ENCODE measurements around the gene ACSL6. TPM values are rescaled to one million over a fixed set of nuclear protein-coding genes. Genes with fewer than 3 reads are reported as not detected.

ACSL6 gene
- total RNA-seq, 1 experiment from 2014 or later = not detected

DNA sequence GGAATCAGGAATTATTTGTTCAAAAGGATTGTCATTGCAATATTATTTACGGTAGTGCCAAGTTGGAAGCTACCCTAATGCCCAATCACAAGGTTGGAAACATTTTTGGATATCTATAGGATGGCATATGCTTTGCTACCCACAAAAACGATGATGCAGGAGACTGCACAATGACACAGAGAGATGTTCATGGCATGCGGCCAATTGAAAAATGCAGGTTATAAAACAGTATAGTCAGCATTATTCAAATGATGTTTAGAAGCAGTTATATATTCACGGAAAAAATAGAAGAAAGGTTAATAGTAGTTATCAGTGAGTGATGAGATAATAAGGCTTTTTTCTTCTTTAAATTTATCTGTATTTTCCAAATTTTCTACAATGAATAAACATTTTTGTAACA is 5.9 kb upstream of the ACSL6 start:
- DNase-seq (ENCODE audit: low read depth) = no peak

DNA sequence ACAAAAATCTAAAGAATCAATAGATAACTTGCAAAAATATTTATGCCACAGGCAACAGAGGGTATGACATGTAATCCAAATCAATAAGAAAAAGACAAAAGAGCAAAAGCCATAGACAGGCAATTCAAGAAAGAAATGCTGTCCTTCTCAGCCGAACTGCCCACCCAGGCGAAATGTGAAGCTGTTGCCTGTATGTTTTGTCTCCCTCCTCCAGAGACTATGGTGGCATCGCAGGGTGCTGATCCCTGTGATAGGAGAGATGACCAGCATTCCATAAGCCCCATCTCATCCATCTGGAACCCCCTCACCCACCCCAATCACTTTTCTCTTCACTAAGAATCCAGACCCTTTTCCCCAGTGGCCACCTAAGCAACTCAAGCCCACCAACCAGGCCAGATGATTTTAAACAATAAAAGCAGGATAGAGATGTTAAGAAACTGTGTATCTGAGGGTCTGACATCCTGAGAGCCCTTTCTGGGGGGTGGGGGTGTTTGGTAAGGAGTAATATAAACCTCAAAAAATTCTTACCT is 5.3 kb upstream of the ACSL6 start:
- DNase-seq (ENCODE audit: low read depth) = no peak

DNA sequence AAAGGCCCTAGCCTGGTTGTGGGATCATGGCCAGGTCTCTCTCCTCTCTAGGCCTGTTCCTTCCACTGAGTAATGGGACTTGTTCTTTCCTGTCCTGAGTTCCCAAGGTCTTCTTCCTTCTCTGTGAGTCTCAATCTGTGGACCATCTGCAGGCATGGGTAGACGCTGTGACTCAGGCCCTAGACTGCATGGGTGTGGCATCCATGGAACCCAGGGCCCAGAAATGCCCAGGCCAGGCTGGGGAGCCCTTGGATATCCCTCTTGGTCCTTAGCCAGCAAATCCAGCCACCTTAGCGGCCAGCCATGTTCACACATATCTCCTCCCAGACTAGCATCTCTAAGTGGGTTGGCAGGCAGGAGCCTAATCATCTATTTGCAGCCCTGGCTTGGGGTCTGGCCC is 2.3 kb upstream of the ACSL6 start:
- no peak for DNase-seq (ENCODE audit: low read depth)

DNA sequence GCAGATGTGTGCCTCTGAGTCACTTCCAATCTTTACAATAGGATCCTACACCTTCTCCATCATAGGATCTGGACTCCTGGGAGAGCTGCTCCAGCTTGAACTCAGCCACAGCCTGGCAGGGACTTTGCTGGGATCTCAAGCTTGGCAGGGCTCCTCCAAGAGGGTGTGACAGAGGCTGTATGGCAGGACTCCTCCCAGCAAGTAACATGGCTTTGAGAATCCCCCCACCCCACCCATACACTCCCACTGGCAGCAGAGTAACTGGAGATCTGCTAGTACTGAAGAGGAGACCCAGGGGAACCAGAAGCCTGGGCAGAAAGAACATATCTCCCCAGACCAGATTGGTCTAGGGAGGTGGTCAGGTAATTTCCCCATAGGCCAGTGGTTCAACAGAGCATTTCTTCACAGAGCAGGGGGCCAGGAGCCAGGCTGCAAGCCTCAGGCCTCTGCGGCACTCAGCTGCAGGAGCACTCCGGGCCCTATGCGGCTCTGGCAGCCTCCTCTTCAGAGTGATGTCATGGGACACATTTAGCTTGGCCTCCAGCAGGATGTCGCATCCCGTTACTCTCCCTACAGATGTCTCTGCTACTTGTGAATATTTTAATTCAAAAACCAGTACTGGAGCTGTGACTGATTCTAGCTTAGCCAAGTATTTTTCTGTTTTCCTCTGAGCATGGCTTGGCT is 1.7 kb upstream of the ACSL6 start:
- no peak for DNase-seq (ENCODE audit: low read depth)

DNA sequence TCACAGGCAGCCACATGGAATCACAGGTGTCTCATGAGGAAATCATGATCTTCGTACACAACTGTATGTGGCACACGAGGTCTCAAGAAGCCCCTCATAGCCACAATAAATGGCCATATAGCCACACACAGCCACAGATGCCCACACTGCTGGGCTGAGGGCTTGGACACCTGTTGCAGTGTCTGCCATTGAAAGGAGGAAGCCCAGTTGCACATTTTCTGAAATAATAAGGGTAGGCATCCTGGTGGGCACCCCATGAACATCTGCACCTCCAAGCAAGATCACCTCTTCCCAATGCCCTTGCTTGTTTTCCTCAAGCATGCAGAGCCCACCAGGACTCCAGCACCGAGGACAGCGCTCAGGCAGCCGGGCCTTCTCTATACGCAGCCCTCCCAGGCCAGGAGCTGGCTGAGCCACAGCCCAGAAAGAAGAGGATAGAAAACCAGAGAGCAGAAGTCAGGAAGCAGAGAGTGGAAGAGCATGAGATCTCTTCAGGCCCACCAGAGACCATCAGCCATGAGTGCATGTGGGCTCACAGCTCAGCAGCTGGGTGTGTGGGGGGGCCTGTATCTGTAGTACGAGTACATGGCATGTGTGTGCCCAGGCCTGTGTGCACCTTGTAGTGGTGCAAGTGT is 1.0 kb upstream of the ACSL6 start:
- DNase-seq (ENCODE audit: low read depth) = peak; percentile 37

DNA sequence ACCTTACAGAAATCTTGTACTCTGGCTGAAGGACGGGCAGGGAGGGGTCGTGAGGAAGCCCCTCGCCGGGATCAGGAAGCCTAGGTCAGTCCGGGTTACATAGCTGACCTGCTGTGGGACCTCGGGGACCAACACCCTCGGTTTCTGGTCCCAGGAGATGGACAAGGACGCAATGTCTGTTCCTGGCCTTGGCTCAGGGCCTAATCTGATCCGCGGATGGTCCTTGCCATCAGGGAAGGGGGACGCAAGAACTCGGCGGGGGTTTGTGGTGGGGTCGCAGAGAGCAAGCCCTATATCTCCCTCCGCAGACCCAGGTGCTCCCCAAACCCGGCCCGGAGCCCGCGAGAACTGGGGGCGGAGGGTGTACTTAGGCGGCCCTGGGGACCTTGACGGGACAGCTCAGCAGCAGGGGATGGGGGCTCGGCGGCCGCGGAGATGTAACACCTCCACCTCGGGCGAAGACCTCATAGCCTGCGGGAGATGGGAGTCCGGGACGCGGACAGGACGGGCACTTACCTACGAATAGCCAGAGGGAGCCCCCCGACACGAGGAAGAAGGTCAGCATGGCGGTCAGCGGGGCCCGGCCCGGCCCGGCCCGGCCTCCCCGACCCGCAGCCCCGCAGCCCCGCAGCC is 353 bp downstream of the ACSL6 start:
- no peak for DNase-seq (ENCODE audit: low read depth)

DNA sequence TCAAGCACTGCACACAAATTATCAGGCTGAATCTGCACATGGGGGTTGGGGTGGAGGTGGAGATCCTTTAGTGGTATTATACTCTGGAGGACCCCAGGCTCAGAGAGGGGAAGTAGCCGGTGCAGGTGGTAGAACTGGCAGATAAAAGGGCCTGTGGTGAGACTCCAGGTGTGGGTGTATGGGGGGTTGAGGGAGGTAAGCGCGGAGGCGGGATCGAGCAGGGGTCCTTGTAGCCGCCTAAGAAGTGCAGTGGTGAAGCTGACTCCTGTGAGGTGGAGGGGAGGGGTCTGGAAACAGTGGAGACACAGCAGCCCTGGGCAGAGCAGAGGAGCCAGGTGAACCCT is 841 bp downstream of the ACSL6 start:
- DNase-seq (ENCODE audit: low read depth) = no peak

DNA sequence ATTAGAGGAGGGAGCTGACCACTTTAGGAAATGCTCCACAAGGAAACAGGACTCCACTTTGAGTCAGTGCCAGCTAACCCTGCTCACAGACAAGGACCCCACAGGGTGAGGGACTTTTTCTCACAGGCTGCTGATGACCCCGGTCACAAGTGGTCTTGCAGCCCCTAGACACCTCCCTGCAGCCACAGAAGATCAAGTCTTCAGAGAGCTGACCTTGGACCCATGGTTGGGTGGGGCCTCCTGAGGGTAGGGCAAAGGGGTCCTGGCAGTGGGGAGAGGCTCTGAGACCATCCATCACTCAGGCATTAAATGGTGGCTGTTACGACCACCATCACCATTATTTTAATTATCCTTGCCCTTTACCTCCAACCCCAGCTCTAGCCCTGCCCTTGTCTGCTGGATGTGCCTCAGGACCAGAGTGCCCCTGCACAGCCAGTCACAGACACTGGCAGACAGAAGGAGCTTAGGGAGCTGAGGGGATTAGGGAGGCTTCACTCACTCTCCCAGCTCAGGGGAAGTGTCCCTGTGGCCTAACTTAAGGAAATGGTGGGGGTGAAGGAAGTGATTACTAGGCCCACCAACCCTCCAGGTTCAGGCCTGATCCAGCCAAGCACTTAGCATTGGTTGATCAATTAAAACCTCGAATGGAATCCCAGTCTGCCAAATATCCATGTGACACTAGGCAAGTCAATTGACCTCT is 1.6 kb downstream of the ACSL6 start:
- DNase-seq (ENCODE audit: low read depth) = no peak

DNA sequence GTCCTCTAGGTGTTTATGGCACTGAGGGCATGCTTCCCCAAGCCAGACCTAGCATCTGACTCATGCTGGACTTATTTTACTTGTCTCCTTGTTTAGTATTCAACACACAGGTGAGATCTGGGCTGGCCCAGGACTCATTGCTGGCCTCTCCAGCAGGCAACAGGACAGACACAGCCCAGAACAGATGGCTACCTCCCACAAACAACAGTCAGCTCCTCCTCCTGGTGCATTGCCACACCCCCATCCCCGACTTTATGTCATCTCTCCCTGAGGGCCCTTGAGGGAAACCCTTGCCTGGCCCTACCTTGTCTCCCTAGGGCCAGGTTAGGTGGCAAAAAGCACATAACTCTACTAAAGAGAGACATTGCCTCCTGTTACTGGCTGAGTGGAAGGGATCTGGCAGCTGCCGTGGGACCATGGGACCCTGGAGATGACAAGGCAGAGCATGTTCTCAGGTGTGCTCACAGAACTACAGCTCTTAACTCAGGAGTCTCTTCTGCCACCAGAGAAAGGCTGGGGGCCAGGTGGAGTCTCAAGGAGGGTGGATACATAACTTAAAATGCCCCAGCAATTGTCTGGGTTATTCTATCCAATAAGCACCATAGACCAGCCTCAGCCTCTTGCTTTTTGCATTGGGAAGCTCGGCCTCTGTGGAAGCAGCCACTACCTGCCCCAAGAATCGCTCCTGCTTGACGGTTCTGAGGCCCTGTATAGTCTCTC is 2.3 kb downstream of the ACSL6 start:
- DNase-seq (ENCODE audit: low read depth) = peak; percentile 12

DNA sequence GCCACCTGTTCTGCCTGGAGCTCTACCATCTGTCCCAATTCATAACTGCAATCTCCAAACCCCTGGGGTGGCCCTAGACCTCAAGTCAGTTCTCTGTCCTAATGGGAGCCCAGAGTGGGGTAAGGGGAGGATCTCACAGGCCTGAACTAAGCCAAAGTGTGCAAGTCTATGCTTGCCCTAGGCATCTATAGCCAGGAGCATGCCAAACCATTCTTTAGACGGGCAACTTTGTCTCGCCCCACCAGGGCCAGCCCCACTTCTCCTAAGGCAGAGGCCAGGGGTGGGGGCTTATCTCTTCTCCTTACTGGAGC is 3.3 kb downstream of the ACSL6 start:
- DNase-seq (ENCODE audit: low read depth) = no peak

DNA sequence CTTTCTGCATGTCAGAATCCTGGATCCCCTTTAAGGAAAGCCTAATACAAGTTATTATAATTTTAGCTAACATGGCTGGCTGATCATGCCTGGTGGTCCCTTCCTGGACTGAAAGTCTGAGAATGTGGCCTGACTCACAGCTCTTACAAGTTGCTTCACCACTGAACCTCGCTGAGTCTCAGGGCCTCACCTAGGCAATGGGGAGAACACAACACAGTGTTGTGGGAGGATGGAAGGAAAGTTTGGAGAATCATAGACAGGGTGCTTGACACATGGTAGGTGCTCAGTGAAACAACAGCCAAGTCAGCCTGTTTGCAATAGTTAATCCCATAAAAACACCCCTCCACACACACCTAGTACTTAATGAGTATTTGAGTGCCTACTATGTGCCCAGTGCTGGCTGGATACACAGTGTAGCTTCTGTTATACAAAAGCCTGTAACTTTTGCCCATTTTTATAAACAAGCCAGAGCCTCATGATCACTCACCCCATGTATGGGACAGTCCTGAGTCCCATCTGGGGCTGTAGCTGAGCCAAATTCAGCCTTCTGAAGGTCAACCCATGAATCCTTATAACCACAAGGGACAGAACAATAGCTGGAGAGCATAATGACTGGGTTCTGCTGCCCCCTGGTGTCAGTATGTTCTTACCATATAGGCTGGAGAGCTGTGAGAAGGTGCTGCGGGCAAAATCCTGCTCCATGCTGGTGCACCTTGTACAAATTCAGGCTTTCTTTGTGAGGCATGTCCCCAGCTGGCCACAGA is 3.9 kb downstream of the ACSL6 start:
- peak; percentile 74 for DNase-seq (ENCODE audit: low read depth)

DNA sequence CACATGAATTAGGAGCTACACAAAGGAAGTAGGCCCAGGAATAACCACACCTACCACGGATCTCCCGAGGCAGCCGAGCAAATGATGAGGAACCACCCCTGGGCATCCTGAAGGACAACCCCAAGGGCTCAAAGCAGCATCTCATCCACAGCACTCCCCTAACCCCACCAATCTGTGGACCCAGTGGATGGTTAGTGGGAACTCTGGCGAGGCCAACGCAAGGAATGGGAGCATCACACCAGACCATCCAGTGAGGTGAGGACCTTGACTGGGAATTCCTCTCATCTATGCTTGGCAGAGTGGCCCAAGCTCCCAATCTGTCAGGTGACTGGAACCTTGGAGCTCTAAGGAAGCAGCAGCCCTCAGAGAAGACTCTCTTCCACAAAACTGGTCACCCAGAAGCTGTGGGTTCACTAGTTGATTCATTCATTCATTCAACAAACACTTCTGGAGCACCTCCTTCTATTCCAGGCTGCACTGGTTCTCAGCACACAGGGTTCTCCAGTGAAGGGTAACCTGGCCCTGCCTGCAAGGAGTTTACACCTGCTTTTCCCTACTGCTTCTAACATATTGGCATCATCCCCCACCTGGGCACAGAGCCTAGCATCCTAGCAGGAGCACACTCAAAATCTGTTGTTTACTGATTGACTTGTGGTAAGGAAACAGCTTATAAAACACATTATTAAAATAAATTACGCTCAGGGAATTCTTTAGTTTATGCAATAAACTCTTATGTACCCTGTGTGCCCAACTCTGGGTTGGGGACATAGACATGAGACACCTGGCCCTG is 4.9 kb downstream of the ACSL6 start:
- no peak for DNase-seq (ENCODE audit: low read depth)

DNA sequence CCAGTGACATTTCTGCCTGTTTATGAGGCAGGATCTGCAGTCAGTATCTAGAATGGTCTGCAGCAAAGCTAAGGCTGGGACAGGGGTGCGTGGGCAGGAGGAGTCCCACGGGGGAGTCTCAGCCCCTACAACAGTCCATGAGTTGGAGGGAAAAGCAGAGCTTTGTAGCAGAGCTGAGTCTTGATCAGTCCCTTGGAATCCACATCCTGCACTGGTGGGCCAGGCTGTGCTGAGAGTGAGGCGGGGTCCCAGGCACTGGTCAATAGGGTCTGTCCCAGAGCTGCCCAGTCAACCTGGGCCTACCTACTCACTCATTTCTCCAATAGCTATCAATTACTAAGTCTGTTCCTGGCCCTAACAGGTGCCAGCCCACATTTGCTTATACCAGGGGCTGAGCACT is 5.9 kb downstream of the ACSL6 start:
- DNase-seq (ENCODE audit: low read depth) = no peak

DNA sequence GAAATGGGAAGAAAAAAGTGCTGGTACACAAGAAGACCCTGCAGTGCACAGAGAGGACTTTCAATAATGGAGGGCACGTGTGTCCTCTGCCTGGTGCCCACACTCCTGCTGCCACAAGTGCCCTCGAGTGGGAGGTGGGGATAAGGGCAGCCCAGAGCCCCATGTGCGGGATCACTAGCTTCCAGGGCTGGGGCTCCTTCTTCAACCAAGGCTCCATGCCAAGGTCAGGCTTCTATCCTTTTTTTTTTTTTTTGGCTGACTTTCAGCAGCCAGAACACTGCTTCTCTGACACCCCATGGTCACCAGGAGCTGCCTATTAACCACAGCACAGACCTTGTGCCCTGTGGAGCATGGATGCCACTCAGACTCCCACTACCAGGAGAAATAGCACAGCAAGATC is 7.5 kb downstream of the ACSL6 start:
- no peak for DNase-seq (ENCODE audit: low read depth)

DNA sequence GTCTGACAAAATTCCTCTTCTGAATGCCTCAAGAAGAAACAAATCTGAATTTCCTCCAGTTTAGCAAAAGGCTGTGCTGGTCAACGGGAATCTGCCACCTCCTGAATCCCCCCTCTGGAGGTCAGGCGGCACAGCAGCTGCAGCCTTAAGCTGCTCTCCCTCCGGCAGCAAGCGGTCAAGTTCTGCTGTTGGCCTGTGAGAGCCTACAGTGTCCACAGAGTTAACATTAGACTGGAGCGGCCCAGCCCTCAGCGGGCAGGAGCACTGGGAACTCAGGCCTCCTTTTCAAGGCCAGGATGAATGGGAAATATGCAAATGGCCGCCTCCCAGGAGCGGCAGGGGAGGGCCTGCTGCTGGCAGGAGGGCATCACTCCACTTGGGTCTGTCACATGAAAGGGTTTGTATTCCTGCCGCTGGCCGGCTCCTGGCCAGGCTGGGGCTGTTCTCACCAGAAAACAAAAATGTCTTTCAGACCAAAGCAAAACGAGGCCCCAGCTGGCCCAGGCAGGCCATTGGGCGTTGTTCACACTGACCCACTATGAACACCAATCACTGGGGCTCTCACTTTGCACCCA is 8.2 kb downstream of the ACSL6 start:
- DNase-seq (ENCODE audit: low read depth) = no peak

DNA sequence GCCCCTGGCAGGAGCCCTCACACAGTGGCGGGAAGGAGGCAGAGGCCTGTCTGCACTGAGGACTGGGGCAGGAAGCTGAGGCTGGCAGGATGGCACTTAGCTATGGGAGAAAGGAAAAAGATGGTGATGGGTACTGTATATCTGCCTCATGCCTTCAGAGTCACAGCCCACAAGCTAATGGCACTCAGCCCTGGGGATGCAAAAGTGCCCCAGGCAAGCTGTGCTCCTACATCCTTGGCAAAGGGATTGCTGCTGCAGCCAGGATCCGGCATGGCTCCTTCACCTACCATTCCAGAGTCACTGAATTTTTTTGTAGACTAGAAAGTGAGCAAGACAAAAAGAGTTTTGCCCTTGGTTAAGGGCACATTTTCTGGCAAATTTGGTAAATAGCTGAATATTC is 8.7 kb downstream of the ACSL6 start:
- peak; percentile 60 for DNase-seq (ENCODE audit: low read depth)

DNA sequence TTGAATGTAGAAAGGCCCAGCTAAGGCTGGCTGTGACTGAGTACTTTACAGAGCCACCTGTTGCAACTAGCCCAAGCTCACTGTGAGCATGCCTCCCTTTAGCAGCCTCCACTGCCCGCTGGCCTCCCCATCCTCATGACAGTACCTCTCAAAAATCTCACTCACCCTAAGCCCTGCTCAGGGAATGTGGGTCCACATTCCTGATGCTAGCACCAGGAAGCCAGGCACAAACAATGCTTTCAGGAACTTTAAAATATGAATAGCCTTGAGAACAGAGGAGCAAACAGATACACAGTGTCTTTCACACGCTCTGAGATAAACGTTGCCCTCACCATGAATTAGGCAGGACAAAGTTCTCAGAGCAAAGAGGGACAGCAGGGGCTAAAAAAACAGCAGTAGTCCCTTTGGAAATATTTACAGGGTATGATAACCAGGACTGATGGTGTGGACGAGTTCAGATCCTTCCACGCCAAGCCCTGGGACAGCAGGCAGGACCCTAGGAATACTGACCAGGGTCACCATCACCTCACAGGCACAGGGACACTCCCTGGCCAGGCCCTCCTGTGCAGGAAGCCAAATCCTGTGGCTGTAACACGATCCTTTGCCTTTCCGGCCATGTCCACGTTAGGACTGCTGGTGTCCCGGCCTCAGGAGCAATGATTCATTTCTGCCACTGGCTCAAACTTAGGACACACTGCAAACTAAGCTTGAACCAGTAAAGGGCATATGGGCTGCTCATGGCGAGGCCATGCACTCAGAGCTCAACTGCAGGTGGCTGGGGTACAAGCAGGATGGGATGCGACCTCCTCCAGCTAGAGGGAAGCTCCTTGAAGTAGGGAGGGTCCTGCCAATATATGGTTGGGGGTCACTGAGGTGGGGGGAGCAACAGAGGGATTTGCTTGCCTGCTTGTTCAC is 9.6 kb downstream of the ACSL6 start:
- peak; percentile 85 for DNase-seq (ENCODE audit: low read depth)

DNA sequence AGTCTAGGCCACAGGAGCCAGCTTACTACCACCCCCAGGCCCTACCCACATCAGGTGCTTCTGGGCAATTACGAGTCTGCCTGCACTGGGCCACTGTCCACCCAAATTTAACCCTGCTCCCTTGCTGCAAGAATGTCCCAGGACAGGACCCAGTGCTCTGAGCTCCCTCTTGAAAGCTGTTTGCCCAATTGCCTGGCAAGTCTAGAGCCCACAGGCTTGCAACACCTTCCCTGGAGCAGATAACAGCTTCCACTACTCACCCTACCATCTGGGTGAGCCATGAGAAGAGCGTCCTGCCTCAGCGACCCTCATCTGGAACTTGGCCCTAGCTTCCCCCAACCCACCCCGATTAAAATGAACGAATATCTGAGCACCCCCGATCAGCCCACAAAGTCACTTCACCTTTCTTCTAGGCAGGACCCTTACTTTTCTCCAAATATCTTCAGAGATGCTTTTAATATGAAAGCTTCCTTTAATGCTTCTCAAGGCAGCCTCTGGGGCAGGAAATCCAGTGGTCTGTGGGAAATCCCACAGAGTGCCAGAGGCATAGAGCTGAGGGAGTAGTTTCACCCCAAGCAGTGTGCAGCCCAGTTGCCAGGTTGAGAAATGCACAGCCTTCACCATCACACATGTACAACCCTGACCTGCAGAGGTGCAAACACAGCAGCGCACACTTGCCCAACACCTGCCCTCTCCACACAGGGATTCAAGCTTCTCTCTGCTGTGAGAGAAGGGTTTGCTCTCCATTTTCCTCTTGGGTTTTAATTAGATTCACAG is 10.6 kb downstream of the ACSL6 start:
- peak; percentile 42 for DNase-seq (ENCODE audit: low read depth)

DNA sequence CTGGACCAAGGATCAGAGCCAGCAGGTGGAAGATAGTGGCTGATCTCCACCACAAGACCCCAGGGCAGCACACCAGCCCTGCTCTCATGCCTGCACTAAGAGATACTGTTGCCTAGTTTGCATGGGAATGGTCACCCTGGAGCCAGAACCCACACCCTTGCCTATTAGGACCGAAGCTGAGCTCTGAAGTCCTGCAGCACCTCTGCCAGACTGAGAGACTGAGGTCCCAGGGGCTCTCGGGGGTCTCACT is 11.3 kb downstream of the ACSL6 start:
- DNase-seq (ENCODE audit: low read depth) = no peak

Data from M059J (cell line).